NCI-H1417 treated with DMSO at 0.1 percent for 48 hours (cell line): Measurements from ENCODE around the gene ARHGEF4.

ENCODE experiments used
- DNase-seq: peaks from one replicate; lab custom pipeline; 2025; lab: John Stamatoyannopoulos, UW

The ARHGEF4 gene

GRCh38 chr2:130818809-130819208 is 17.9 kb upstream of the ARHGEF4 start:
- no peak for DNase-seq

GRCh38 chr2:130819226-130819607 is 17.5 kb upstream of the ARHGEF4 start:
- no peak for DNase-seq

- no peak for DNase-seq
Measured at GRCh38 chr2:130819608-130820278, 17.0 kb upstream of the ARHGEF4 start.

- DNase-seq, result no peak
Measured at GRCh38 chr2:130820279-130820861, 16.3 kb upstream of the ARHGEF4 start.

- DNase-seq, result no peak
Measured at GRCh38 chr2:130821867-130822266, 14.8 kb upstream of the ARHGEF4 start.

- no peak for DNase-seq
Measured at GRCh38 chr2:130822766-130823165, 13.9 kb upstream of the ARHGEF4 start.

GRCh38 chr2:130823171-130823885 is 13.4 kb upstream of the ARHGEF4 start:
- no peak for DNase-seq

- no peak for DNase-seq
Measured at GRCh38 chr2:130823886-130824491, 12.7 kb upstream of the ARHGEF4 start.

GRCh38 chr2:130824492-130825061 is 12.1 kb upstream of the ARHGEF4 start:
- no peak for DNase-seq

GRCh38 chr2:130825231-130825965 is 11.3 kb upstream of the ARHGEF4 start:
- DNase-seq, result no peak

GRCh38 chr2:130825966-130826253 is 10.8 kb upstream of the ARHGEF4 start:
- DNase-seq, result no peak

- no peak for DNase-seq
Measured at GRCh38 chr2:130826419-130826818, 10.3 kb upstream of the ARHGEF4 start.

GRCh38 chr2:130826821-130827501 is 9.8 kb upstream of the ARHGEF4 start:
- DNase-seq, result no peak

GRCh38 chr2:130827502-130828251 is 9.0 kb upstream of the ARHGEF4 start:
- DNase-seq, result no peak

GRCh38 chr2:130828461-130828860 is 8.3 kb upstream of the ARHGEF4 start:
- DNase-seq, result no peak

- DNase-seq, result no peak
Measured at GRCh38 chr2:130829015-130829414, 7.7 kb upstream of the ARHGEF4 start.

- DNase-seq, result no peak
Measured at GRCh38 chr2:130830538-130830937, 6.2 kb upstream of the ARHGEF4 start.

- DNase-seq, result no peak
Measured at GRCh38 chr2:130831356-130831755, 5.4 kb upstream of the ARHGEF4 start.

GRCh38 chr2:130832296-130832940 is 4.3 kb upstream of the ARHGEF4 start:
- DNase-seq, result no peak
